ENCODE data around the gene SETD1B.

- TF ChIP-seq CTCF (conservative IDR thresholded peaks at IDR 0.05; ENCODE audit: low read length) (no peak), EZH2phosphoT487 (IDR thresholded peaks at IDR 0.05; ENCODE audit: borderline replicate concordance) (no peak)
These were observed 15.5 kb upstream of the SETD1B start for GRCh38 chr12:121788176-121788818.
